K562 (cell line): ENCODE data around the gene E2F7. TPM values are rescaled to one million over a fixed set of nuclear protein-coding genes. Genes with fewer than 3 reads are reported as not detected.

Experiments used
- ATAC-seq: fragments of 200-7000 bp; cut with Tn5 transposase; 3 replicates; pipeline ENCODE4 v1.9.1; 2020; ENCODE audit warnings: moderate library complexity
- BruUV-seq: library from RNA; stranded (reverse); fragments of 400-500 nt; replicated peaks from 2 replicates; lab custom pipeline; 2021; lab: Mats Ljungman, UMichigan
- CTCF ChIA-PET: fragments of 300-600 bp; formaldehyde crosslinking; extraction: SDS; loops from one replicate; lab custom pipeline; 2021; ENCODE audit warnings: low intra/inter-chr PET ratio; lab: Yijun Ruan, JAX
- POLR2A ChIA-PET: fragments of 300-600, 350-650 bp; sonication (Branson Sonifier 250); formaldehyde crosslinking; extraction: SDS; loops from one replicate; lab custom pipeline; 2021; ENCODE audit warnings: antibody characterized with exemption, inconsistent platforms; lab: Yijun Ruan, JAX
- DNase-seq, 4 experiments: peaks; one replicate each; pipeline versions ENCODE4 v3.0.0 to v3.0.0-alpha.2; 2011 to 2018; ENCODE audit warnings: low spot score in 3 of 4, mixed read lengths in 3 of 4; ENCODE audit errors: extremely low read depth in 1 of 4
- FAIRE-seq: peaks from 2 replicates; lab custom pipeline; 2011; peaks lifted over from hg19 to GRCh38; lab: Jason Lieb, UNC
- H2AFZ ChIP-seq: 2 replicates; pipeline ENCODE4 v1.6.0; 2011; ENCODE audit warnings: low read depth, low read length, control low read depth, inconsistent platforms
- H3K27ac ChIP-seq: fragments of 200-600 bp; 3 replicates; pipeline ENCODE4 v1.8.0; 2011; ENCODE audit warnings: low read depth, mild to moderate bottlenecking, control low read depth, inconsistent platforms, low read length, moderate library complexity, mixed read lengths; ENCODE audit errors: extremely low read depth
- H3K27me3 ChIP-seq, 2 experiments: fragments of 300-600 bp in 1 of 2; 2 replicates in 1 of 2; 3 replicates in 1 of 2; pipeline versions ENCODE4 v1.6.0 to v1.8.0; 2011; ENCODE audit warnings: inconsistent platforms in 2 of 2, low read length in 2 of 2, mild to moderate bottlenecking in 1 of 2, mixed read lengths in 1 of 2, moderate library complexity in 1 of 2; ENCODE audit not compliant: control insufficient read depth in 2 of 2, insufficient read depth in 2 of 2
- H3K36me3 ChIP-seq: fragments of 300-600 bp; 3 replicates; pipeline ENCODE4 v1.8.0; 2011; ENCODE audit warnings: mild to moderate bottlenecking, low read length, inconsistent platforms; ENCODE audit not compliant: control insufficient read depth, insufficient read depth
- H3K4me1 ChIP-seq, 2 experiments: fragments of 200-600 bp in 1 of 2; replicated peaks in 1 of 2; 2 replicates in 1 of 2; 3 replicates in 1 of 2; pipeline versions ENCODE4 v1.5.1 to v1.8.0; 2011; ENCODE audit warnings: inconsistent platforms in 2 of 2, low read length in 2 of 2, mild to moderate bottlenecking in 1 of 2, mixed read lengths in 1 of 2, moderate library complexity in 1 of 2; ENCODE audit not compliant: control insufficient read depth in 2 of 2, insufficient read depth in 2 of 2
- H3K4me2 ChIP-seq: 2 replicates; pipeline ENCODE4 v1.6.1; 2011; ENCODE audit warnings: low read length, control low read depth, inconsistent platforms, mixed read lengths; ENCODE audit not compliant: insufficient read depth
- H3K4me3 ChIP-seq: fragments of 200-600 bp; sonication (generic), shearing (Covaris generic); 2 replicates; pipeline ENCODE4 v1.5.1; 2016; ENCODE audit warnings: control low read depth, inconsistent platforms
- H3K79me2 ChIP-seq: fragments of 200-600 bp; 3 replicates; pipeline ENCODE4 v1.8.0; 2011; ENCODE audit warnings: low read length, inconsistent platforms; ENCODE audit not compliant: control insufficient read depth, insufficient read depth
- H3K9ac ChIP-seq, 2 experiments: 2 replicates each; pipeline versions ENCODE4 v1.6.0 to v1.6.1; 2011; ENCODE audit warnings: low read depth in 2 of 2, low read length in 2 of 2, control low read depth in 1 of 2, inconsistent platforms in 1 of 2, mild to moderate bottlenecking in 1 of 2, mixed read lengths in 1 of 2; ENCODE audit not compliant: insufficient read depth in 1 of 2
- H3K9me1 ChIP-seq: one replicate; pipeline ENCODE4 v1.6.0; 2011; ENCODE audit warnings: inconsistent platforms, mild to moderate bottlenecking, low read length, moderate library complexity; ENCODE audit not compliant: control insufficient read depth, insufficient read depth
- H3K9me3 ChIP-seq: replicated peaks from 2 replicates; pipeline ENCODE4 v1.5.1; 2011; ENCODE audit warnings: low read depth, low read length, inconsistent platforms; ENCODE audit not compliant: control insufficient read depth, insufficient read depth
- H4K20me1 ChIP-seq: replicated peaks from 2 replicates; pipeline ENCODE4 v1.6.1; 2011; ENCODE audit warnings: low read length, inconsistent platforms, mixed read lengths; ENCODE audit not compliant: control insufficient read depth, insufficient read depth
- BCL6 ChIP-seq: fragments of 250-450 bp; sonication (Bioruptor Pico); IDR thresholded peaks from 2 replicates; pipeline ENCODE4 v1.4.0; 2020
- GABPA ChIP-seq: fragments of 200-800 bp; sonication (Bioruptor generic); conservative IDR thresholded peaks from 2 replicates; pipeline ENCODE4 v1.6.1; 2016; ENCODE audit warnings: low read depth, missing genetic modification characterization, missing compliant biosample characterization
- RBM14 ChIP-seq: fragments of 200-400 bp; formaldehyde crosslinking; IDR thresholded peaks from 2 replicates; pipeline ENCODE4 v1.6.1; 2018; ENCODE audit warnings: low read depth, mild to moderate bottlenecking, low read length, moderate library complexity, borderline replicate concordance; ENCODE audit not compliant: insufficient read depth
- ZNF436 ChIP-seq: fragments of 250-450, 450-650 bp; sonication (Bioruptor Pico); formaldehyde crosslinking; IDR thresholded peaks from 2 replicates; pipeline ENCODE4 v1.7.0; 2020; ENCODE audit warnings: mild to moderate bottlenecking
- WGBS: fragments of 100-300 bp; shearing (Covaris generic); methylation state at CpG from one replicate; pipeline ENCODE4 v1.1.6; 2016; ENCODE audit warnings: low coverage, mixed read lengths; ENCODE audit not compliant: insufficient coverage; ENCODE audit errors: missing lambda C conversion rate; 5-methylcytosine and 5-hydroxymethylcytosine counted together
- in situ Hi-C: fragments of 300-500 bp; cut with MboI; formaldehyde crosslinking; loops from 4 replicates; pipeline ENCODE4 v1.15.0; 2018; ENCODE audit warnings: inconsistent platforms, mixed read lengths
- intact Hi-C: fragments of 100-400 bp; cut with micrococcal nuclease; formaldehyde crosslinking; loops from 2 replicates; pipeline ENCODE4 v1.14.2; 2022
- polyA plus RNA-seq, 8 experiments: library from polyadenylated mRNA; depleted of rRNA in 4 of 8; stranded (reverse) in 5 of 8; unstranded in 3 of 8; fragments of >200 nt; fragmentation: Nextera tagmentation in 2 of 8; fragmentation: Illumina TruSeq in 1 of 8; extraction: Ambion mirVana in 2 of 8; extraction: Trizol in 1 of 8; gene quantifications; 2 replicates each; pipeline versions ENCODE4 v1.2.1 to v1.2.3, GENCODE V29; 2011 to 2014; ENCODE audit warnings: inconsistent platforms in 1 of 8, missing spikeins in 1 of 8
- total RNA-seq, 7 experiments: library from RNA; depleted of rRNA in 6 of 7; stranded (reverse); fragments of >200 nt in 6 of 7; fragmentation: Illumina TruSeq in 2 of 7; extraction: Trizol in 2 of 7; gene quantifications; 2 replicates each; pipeline versions ENCODE4 v1.2.1 to v1.2.3, GENCODE V29; 2011 to 2021; ENCODE audit warnings: low replicate concordance in 1 of 7
- TF ChIP-seq, protein P1 (sequence below), 2 experiments: fragments of 450-650 bp in 1 of 2; sonication (generic) in 1 of 2; formaldehyde crosslinking in 1 of 2; IDR thresholded peaks in 1 of 2; conservative IDR thresholded peaks in 1 of 2; 2 replicates each; pipeline versions ENCODE4 v1.6.1 to v1.8.1; 2016 to 2023; ENCODE audit warnings: mild to moderate bottlenecking in 2 of 2, moderate library complexity in 2 of 2, inconsistent platforms in 1 of 2, missing genetic modification reagents in 1 of 2

The E2F7 gene
- total and polyA plus RNA-seq, 9 of the 15 experiments (the other 6 are each of a cell fraction or from before 2014, with no cell fraction given), result 3.4 to 13.6 (median 8.1) TPM

DNA sequence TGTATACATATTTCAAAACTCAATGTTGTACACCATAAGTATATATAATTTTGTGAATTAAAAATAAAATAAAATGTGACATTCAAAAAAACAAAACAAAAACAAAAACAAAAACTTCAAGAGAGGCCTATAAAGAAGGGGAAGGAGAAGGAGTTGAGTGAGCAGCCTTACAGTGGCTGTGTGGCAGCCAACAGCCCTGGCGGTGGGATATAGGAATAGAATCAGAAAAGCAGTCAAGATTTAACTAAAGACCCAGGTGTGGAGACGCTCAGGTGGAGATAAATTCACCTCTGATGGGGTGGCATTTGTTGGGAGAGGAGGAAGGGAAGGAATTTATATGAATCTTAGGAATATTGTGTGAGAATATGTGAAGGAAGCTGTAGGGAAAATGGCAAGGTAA lies 41.8 kb upstream of the E2F7 start:
- H3K79me2 ChIP-seq, result no peaks in the 10 kb centered on the region
- no peaks in the 10 kb centered on the region for H3K36me3 ChIP-seq
- DNase-seq, result no peak
- 0% methylated on average over 2 of the region's 2 CpGs for WGBS
- no peaks in the 10 kb centered on the region for H3K27me3 ChIP-seq
- no peaks in the 10 kb centered on the region for H4K20me1 ChIP-seq
- H3K9ac ChIP-seq, result no peak overlapping the region
- ChIA-PET POLR2A (no interaction called here), CTCF (no interaction called here)
- no peak for TF ChIP-seq BCL6
- no peak for TF ChIP-seq RBM14
- H3K9me3 ChIP-seq, result no peaks in the 10 kb centered on the region
- no peak overlapping the region for H2AFZ ChIP-seq
- no peaks in the 10 kb centered on the region for H3K9me1 ChIP-seq
- in situ Hi-C loops, result no loop called here
- no peak for ATAC-seq
- H3K4me3 ChIP-seq, result no peak overlapping the region
- H3K27ac ChIP-seq, result no peak overlapping the region
- FAIRE-seq, result no peak
- intact Hi-C loops, result no loop called here
- H3K4me1 ChIP-seq, result no peaks in the 10 kb centered on the region
- H3K4me2 ChIP-seq, result no peak overlapping the region
- BruUV-seq, result no TSS peak

DNA sequence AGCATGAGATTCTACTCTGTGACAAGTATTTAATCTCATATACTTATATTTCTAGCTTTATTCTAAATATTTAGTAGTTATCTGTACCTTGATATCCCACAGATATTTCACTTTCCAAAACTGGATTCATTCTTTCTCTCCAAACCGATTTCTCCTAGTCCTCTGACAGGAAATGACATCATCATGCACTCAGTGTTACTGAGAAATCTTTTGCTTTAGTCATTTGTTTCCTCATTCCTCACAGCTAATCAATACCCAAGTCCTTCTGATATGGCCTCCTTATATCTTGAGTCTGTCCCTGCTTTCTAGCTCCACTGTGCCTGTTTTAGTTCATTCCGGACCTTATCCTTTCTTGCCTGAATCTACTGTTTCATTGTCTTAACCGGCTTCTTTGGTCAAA lies 39.4 kb upstream of the E2F7 start:
- TF ChIP-seq ZNF436 (CRISPR knock-in tag) (no peak), GABPA (tag) (peak; percentile 40; the same call in 1 of the 2 replicates)
- TF ChIP-seq, protein P1, sequence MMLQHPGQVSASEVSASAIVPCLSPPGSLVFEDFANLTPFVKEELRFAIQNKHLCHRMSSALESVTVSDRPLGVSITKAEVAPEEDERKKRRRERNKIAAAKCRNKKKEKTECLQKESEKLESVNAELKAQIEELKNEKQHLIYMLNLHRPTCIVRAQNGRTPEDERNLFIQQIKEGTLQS (IDR thresholded peaks at IDR 0.05), result peak; percentile 58
- TF ChIP-seq, protein P1 (CRISPR knock-in tag; conservative IDR thresholded peaks at IDR 0.05), result no peak
- H3K27me3 ChIP-seq, result no peaks in the 10 kb centered on the region
- ATAC-seq, result no peak
- no TSS peak for BruUV-seq
- no peak for FAIRE-seq
- intact Hi-C loops (no loop called here), in situ Hi-C loops (no loop called here)
- no peaks in the 10 kb centered on the region for H3K79me2 ChIP-seq
- no peak overlapping the region for H3K9ac ChIP-seq
- no peaks in the 10 kb centered on the region for H3K36me3 ChIP-seq
- no peak overlapping the region for H3K4me2 ChIP-seq
- H3K4me1 ChIP-seq, result no peaks in the 10 kb centered on the region
- DNase-seq, result no peak
- no peaks in the 10 kb centered on the region for H4K20me1 ChIP-seq
- WGBS, result 0% methylated on average over 3 of the region's 3 CpGs
- no peak overlapping the region for H3K4me3 ChIP-seq
- H2AFZ ChIP-seq, result no peak overlapping the region
- POLR2A ChIA-PET, result no interaction called here
- CTCF ChIA-PET, result no interaction called here
- H3K9me1 ChIP-seq, result no peaks in the 10 kb centered on the region
- no peaks in the 10 kb centered on the region for H3K9me3 ChIP-seq
- H3K27ac ChIP-seq, result no peak overlapping the region
